HEK293 (cell line): ENCODE results near the gene RPA4.
"Not testable (repeated sequence)": the region's sequence is repeated elsewhere in the genome, so short reads cannot be mapped to it uniquely, and the experiment has no call there.

ENCODE experiments used
- CTCF ChIA-PET: fragments of 350-600 bp; formaldehyde crosslinking; extraction: SDS; loops from one replicate; lab custom pipeline; 2021; ENCODE audit warnings: antibody characterized with exemption; lab: Yijun Ruan, JAX
- POLR2A ChIA-PET: fragments of 300-600 bp; formaldehyde crosslinking; extraction: SDS; loops from one replicate; lab custom pipeline; 2020; ENCODE audit warnings: antibody characterized with exemption, inconsistent platforms; lab: Yijun Ruan, JAX
- H3K27ac ChIP-seq: fragments of 200-500 bp; sonication (Bioruptor generic); 2 replicates; pipeline ENCODE4 v1.5.1; 2014; ENCODE audit warnings: low read depth, low read length, control low read depth, inconsistent platforms; ENCODE audit errors: extremely low read depth
- H3K36me3 ChIP-seq, 2 experiments: fragments of 200-500 bp in 1 of 2; sonication (Bioruptor generic) in 1 of 2; 1 replicate in 1 of 2; 2 replicates in 1 of 2; pipeline ENCODE4 v1.5.1; 2014 to 2017; ENCODE audit warnings: inconsistent platforms in 2 of 2, low read length in 2 of 2; ENCODE audit not compliant: control insufficient read depth in 2 of 2, insufficient read depth in 1 of 2
- H3K4me1 ChIP-seq: fragments of 200-500 bp; sonication (Bioruptor generic); 2 replicates; pipeline ENCODE4 v1.5.1; 2014; ENCODE audit warnings: mild to moderate bottlenecking, low read length, inconsistent platforms; ENCODE audit not compliant: control insufficient read depth, insufficient read depth
- H3K4me3 ChIP-seq: 2 replicates; pipeline ENCODE4 v1.5.1; 2011; ENCODE audit warnings: low read depth, mild to moderate bottlenecking, control low read depth, low read length, moderate library complexity
- H3K9me3 ChIP-seq: fragments of 200-500 bp; sonication (Bioruptor generic); 2 replicates; pipeline ENCODE4 v1.5.1; 2014; ENCODE audit warnings: low read depth, low read length, inconsistent platforms; ENCODE audit not compliant: control insufficient read depth, insufficient read depth
- PRDM10 ChIP-seq: fragments of 450-650 bp; formaldehyde crosslinking; IDR thresholded peaks from 2 replicates; pipeline ENCODE4 v1.5.1; 2016; ENCODE audit warnings: missing biosample characterization, missing genetic modification characterization
- ZBTB11 ChIP-seq: fragments of 450-650 bp; formaldehyde crosslinking; conservative IDR thresholded peaks from 2 replicates; pipeline ENCODE4 v1.5.1; 2016; ENCODE audit warnings: low read depth, missing biosample characterization, missing genetic modification characterization
- ZBTB8A ChIP-seq: fragments of 450-650 bp; formaldehyde crosslinking; IDR thresholded peaks from 2 replicates; pipeline ENCODE4 v1.5.1; 2016; ENCODE audit warnings: missing biosample characterization, missing genetic modification characterization
- ZNF132 ChIP-seq: fragments of 450-650 bp; formaldehyde crosslinking; IDR thresholded peaks from 2 replicates; pipeline ENCODE4 v1.5.1; 2017; ENCODE audit warnings: missing biosample characterization, missing genetic modification characterization, borderline replicate concordance
- ZNF140 ChIP-seq: fragments of 450-650 bp; formaldehyde crosslinking; IDR thresholded peaks from 2 replicates; pipeline ENCODE4 v1.5.1; 2016; ENCODE audit warnings: missing biosample characterization, missing genetic modification characterization
- ZNF2 ChIP-seq: fragments of 450-650 bp; formaldehyde crosslinking; IDR thresholded peaks from 2 replicates; pipeline ENCODE4 v1.5.1; 2016; ENCODE audit warnings: missing biosample characterization, missing genetic modification characterization
- ZNF202 ChIP-seq: fragments of 450-650 bp; formaldehyde crosslinking; IDR thresholded peaks from 2 replicates; pipeline ENCODE4 v1.5.1; 2016; ENCODE audit warnings: missing biosample characterization, missing genetic modification characterization, borderline replicate concordance
- ZNF335 ChIP-seq: fragments of 450-650 bp; formaldehyde crosslinking; conservative IDR thresholded peaks from 2 replicates; pipeline ENCODE4 v1.5.1; 2016; ENCODE audit warnings: missing biosample characterization, missing genetic modification characterization
- ZNF394 ChIP-seq: fragments of 450-650 bp; formaldehyde crosslinking; IDR thresholded peaks from 2 replicates; pipeline ENCODE4 v1.5.1; 2016; ENCODE audit warnings: missing biosample characterization, missing genetic modification characterization, mild to moderate bottlenecking, moderate library complexity, borderline replicate concordance
- ZNF426 ChIP-seq: fragments of 450-650 bp; formaldehyde crosslinking; IDR thresholded peaks from 2 replicates; pipeline ENCODE4 v1.5.1; 2017; ENCODE audit warnings: missing biosample characterization, missing genetic modification characterization, mild to moderate bottlenecking, inconsistent platforms, moderate library complexity
- ZNF510 ChIP-seq: fragments of 450-650 bp; formaldehyde crosslinking; IDR thresholded peaks from 2 replicates; pipeline ENCODE4 v1.5.1; 2018; ENCODE audit warnings: mild to moderate bottlenecking, missing genetic modification characterization, missing biosample characterization; ENCODE audit not compliant: insufficient replicate concordance
- ZNF518A ChIP-seq: fragments of 450-650 bp; formaldehyde crosslinking; conservative IDR thresholded peaks from 2 replicates; pipeline ENCODE4 v1.5.1; 2016; ENCODE audit warnings: low read depth, missing biosample characterization, missing genetic modification characterization
- ZNF555 ChIP-seq: fragments of 450-650 bp; formaldehyde crosslinking; conservative IDR thresholded peaks from 2 replicates; pipeline ENCODE4 v1.5.1; 2017; ENCODE audit warnings: missing biosample characterization, mild to moderate bottlenecking, missing genetic modification characterization, inconsistent platforms
- ZNF560 ChIP-seq: fragments of 450-650 bp; formaldehyde crosslinking; IDR thresholded peaks from 2 replicates; pipeline ENCODE4 v1.5.1; 2017; ENCODE audit warnings: missing biosample characterization, missing genetic modification characterization, borderline replicate concordance
- ZNF585B ChIP-seq: fragments of 450-650 bp; formaldehyde crosslinking; IDR thresholded peaks from 2 replicates; pipeline ENCODE4 v1.5.1; 2016; ENCODE audit warnings: missing biosample characterization, missing genetic modification characterization
- ZNF623 ChIP-seq: fragments of 450-650 bp; formaldehyde crosslinking; IDR thresholded peaks from 2 replicates; pipeline ENCODE4 v1.5.1; 2016; ENCODE audit warnings: missing biosample characterization, missing genetic modification characterization
- ZNF704 ChIP-seq: fragments of 450-650 bp; formaldehyde crosslinking; IDR thresholded peaks from 2 replicates; pipeline ENCODE4 v1.5.1; 2016; ENCODE audit warnings: missing biosample characterization, missing genetic modification characterization
- ZXDB ChIP-seq: fragments of 450-650 bp; formaldehyde crosslinking; IDR thresholded peaks from 2 replicates; pipeline ENCODE4 v1.5.1; 2016; ENCODE audit warnings: missing biosample characterization, missing genetic modification characterization

RPA4 gene

GRCh38 chrX:96846841-96847240 lies 36.9 kb upstream of the RPA4 start (continued):
- TF ChIP-seq ZNF704 (tag by site-specific recombination): no peak
- no peak for TF ChIP-seq ZNF335 (tag by site-specific recombination)
- TF ChIP-seq ZNF585B: no peak
- no peak for TF ChIP-seq ZNF132 (tag by site-specific recombination)
- no peak for TF ChIP-seq ZNF555 (tag by site-specific recombination)
- no peak for TF ChIP-seq PRDM10
- no peak for TF ChIP-seq ZNF2 (tag by site-specific recombination)
- TF ChIP-seq, all 188 proteins: peak for 0

- H3K4me1 ChIP-seq: not testable (repeated sequence)
- peak; percentile 54; the same call in 1 of the 2 replicates for TF ChIP-seq ZNF202 (tag by site-specific recombination)
- peak; percentile 37; the same call in 1 of the 2 replicates for TF ChIP-seq ZNF140 (tag by site-specific recombination)
- peak; percentile 84 for TF ChIP-seq ZNF555 (tag by site-specific recombination)
- TF ChIP-seq ZNF623 (tag by site-specific recombination): peak; percentile 47
- peak; percentile 44; the same call in 1 of the 2 replicates for TF ChIP-seq ZXDB (tag by site-specific recombination)
- TF ChIP-seq ZBTB11 (tag by site-specific recombination): peak; percentile 57
- TF ChIP-seq ZBTB8A (tag by site-specific recombination): peak; percentile 50; the same call in 1 of the 2 replicates
- TF ChIP-seq ZNF394 (tag by site-specific recombination): peak; percentile 84; the same call in 1 of the 2 replicates
- TF ChIP-seq ZNF560 (tag by site-specific recombination): 0 out of 2 replicates have a peak, but pooled peaks have one; percentile 38
- TF ChIP-seq ZNF518A (tag by site-specific recombination): peak; percentile 71; the same call in 1 of the 2 replicates
- TF ChIP-seq ZNF426 (tag by site-specific recombination): peak; percentile 76
- TF ChIP-seq ZNF510 (tag by site-specific recombination): peak; percentile 22
- TF ChIP-seq, all 188 proteins: peak for 12; not testable (repeated sequence) for 176
- H3K36me3 ChIP-seq, H3K9me3 ChIP-seq, H3K4me3 ChIP-seq, H3K27ac ChIP-seq, POLR2A ChIA-PET: not testable (repeated sequence)
- CTCF ChIA-PET: interaction anchor here (0.7 kb wide), 1 partner anchor 235 kb away, joined by 3 read pairs; no protein-coding TSS in a partner anchor
Measured at GRCh38 chrX:96859422-96859821, 24.3 kb upstream of the RPA4 start.
